GM12865 (cell line): Measurements from ENCODE around the gene NPEPL1.

ENCODE experiments used
- DNase-seq: peaks from one replicate; pipeline ENCODE4 v3.0.0; 2010; ENCODE audit warnings: low read depth
- H3K4me3 ChIP-seq: 2 replicates; pipeline ENCODE4 v1.5.1; 2011; ENCODE audit warnings: mild to moderate bottlenecking, low read depth, low read length, control low read depth
- TF ChIP-seq, protein P1 (sequence below): IDR thresholded peaks from 2 replicates; pipeline ENCODE4 v1.5.1; 2011; ENCODE audit warnings: low read length, control low read depth, low read depth, inconsistent platforms; ENCODE audit not compliant: insufficient read depth; ENCODE audit errors: missing control alignments

The NPEPL1 gene

DNA sequence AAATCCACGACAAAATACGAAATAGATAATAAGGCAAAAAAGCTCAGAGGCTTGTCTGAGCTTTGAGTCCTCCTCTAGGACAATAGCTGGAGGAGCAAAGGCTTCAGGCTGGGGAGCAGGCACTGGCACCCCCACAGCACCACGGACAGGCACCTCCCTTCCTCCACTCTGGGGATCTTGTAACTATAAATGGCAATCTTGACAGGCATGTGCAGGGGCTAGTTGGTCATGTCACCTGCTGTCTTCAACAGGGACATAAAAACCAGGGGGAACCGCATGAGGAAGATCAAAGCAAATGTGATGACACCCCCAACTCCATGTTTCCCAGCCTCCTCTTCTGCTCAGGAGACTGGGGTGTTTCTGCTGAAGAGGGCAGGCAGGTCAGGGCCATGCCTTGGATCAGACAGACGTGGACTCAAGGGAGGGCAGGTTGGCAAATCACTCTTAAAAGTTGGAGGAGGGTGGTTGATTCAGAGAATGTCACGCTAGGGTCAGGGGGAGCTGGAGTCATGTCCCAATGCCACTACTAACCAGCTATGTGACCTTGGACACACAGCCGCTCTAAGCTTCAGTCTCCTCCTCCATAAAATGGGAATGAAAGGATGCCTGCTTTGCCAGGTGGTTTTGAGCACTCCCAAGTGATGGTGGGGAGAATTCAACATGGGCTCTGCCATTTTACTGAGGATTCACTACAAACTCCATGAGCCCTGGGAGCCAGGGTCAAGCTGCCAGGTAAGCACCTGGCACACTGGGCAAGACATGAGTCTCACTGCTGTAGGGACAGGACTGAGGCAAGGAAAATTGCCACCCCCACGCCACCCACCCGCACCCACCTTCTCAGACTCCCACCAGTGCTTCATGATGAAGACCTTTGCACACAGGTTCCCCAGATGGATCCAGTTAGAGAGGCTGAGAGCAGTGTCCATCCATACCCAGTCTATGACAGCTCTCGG is 48.0 kb downstream of the NPEPL1 start:
- TF ChIP-seq, protein P1, sequence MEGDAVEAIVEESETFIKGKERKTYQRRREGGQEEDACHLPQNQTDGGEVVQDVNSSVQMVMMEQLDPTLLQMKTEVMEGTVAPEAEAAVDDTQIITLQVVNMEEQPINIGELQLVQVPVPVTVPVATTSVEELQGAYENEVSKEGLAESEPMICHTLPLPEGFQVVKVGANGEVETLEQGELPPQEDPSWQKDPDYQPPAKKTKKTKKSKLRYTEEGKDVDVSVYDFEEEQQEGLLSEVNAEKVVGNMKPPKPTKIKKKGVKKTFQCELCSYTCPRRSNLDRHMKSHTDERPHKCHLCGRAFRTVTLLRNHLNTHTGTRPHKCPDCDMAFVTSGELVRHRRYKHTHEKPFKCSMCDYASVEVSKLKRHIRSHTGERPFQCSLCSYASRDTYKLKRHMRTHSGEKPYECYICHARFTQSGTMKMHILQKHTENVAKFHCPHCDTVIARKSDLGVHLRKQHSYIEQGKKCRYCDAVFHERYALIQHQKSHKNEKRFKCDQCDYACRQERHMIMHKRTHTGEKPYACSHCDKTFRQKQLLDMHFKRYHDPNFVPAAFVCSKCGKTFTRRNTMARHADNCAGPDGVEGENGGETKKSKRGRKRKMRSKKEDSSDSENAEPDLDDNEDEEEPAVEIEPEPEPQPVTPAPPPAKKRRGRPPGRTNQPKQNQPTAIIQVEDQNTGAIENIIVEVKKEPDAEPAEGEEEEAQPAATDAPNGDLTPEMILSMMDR = no peak

DNA sequence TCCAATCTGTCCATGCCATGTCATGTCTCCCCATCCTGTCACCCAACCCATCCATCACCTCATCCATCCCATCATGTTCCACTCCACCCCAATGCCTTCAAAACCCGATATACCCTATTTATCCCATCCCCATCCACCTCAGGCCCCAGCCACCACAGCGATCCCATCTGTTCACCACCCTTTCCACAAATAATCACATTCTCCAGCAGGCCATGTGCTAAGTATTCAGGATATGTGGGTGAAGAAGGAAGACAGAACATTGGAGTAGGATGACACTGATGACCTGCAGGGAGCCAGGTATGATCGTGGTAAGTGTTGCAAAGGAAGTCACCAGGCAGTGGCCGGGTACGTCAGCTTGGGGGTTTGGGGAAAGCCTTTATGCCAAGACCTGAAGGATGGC is 48.8 kb downstream of the NPEPL1 start:
- H3K4me3 ChIP-seq = no peak overlapping the region
- no peak for DNase-seq

More for the DNA sequence above, 48.0 kb downstream of the NPEPL1 start:
- DNase-seq = no peak
- H3K4me3 ChIP-seq = no peak overlapping the region

DNA sequence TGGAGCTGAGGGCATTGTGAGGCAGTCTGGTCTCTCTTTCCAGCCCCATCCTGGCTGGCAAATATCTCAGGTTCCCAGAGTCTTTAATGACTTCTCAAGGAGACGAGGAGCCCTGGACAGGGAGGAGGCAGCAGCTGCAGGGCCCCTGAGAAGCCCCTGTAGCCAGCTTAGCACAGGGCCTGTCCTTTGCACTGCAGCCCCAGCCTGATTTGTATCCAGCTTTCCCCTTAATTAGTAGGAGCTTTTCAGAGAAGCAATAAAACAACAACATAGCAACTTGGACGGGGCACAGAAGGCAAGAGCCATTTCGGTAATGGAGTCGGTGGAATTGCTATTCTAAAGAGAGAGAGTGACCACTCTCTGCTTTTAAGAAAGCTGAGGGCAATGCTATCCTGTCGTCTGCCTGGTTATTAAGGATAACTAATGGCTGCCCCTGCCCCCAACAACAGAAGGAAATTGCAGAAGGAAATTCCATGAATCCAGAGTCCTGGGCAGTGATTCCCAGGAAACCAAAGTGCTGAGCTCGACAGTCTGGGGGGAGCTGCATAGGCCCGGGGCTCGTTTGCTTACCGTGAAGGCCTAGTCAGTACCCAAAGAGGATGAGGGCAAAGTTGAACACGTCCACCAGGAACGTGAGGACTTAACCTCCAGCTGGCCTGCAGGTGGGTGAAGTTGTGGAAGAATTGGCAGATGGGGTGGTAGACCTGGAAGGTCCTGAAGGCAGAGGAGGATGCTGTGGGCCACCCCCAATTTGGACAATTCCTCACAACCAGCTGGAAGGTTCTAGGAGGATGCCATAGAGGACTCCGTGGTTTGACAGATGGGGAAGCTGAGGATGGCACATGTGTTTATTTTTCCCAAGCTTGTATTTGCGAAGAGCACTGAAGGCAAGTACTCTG is 50.3 kb downstream of the NPEPL1 start:
- no peak for DNase-seq
- TF ChIP-seq, protein P1 = no peak
- H3K4me3 ChIP-seq = no peak overlapping the region

More for the DNA sequence above, 48.8 kb downstream of the NPEPL1 start:
- TF ChIP-seq, protein P1 = no peak

DNA sequence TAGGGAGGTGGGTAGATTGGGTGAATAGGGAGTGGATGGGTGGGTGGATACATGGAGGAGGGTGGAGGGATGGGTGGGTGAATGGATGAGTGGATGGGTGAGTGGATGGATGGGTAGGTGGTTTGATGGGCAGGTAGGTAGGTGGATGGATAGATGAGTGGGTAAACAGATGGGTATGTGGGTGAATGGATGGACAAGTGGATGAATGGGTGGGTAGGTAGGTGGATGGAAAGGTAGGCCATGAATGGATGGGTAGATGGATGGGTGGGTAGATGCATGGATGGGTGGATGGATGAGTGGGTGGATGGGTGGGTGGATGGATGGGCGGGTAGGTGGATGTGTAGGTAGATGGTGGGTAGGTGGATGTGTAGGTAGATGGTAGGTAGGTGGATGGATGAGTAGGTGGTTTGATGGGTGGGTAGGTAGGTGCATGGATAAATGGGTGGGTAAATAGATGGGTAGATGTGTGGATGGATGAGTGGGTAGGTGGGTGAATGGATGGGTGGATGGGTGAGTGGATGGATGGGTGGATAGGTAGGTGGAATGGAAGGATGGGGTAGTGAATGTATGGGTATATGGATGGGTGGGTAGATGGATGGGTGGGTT is 51.4 kb downstream of the NPEPL1 start:
- no peak for DNase-seq
- TF ChIP-seq, protein P1 = no peak
- no peak overlapping the region for H3K4me3 ChIP-seq

DNA sequence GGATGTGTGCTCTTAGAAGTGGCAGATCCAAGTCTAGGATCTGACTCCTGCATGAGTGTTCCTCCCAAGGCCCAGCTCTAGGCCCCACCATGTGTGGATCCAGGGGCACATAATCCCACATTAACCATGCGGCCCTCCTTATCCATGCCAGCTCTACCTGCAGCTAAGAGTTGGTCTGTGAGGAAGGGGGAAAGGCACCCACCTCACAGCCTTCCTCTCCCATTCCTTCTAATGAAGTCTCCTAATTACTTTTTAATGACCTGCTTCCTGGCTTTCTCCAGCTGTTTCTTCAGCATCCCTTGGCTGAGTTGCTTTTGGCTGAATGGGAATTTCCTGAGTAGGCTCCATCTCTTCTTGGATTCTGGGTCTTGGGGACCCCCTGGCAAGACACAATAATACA is 52.2 kb downstream of the NPEPL1 start:
- H3K4me3 ChIP-seq = no peak overlapping the region
- no peak for DNase-seq
- TF ChIP-seq, protein P1 = no peak

DNA sequence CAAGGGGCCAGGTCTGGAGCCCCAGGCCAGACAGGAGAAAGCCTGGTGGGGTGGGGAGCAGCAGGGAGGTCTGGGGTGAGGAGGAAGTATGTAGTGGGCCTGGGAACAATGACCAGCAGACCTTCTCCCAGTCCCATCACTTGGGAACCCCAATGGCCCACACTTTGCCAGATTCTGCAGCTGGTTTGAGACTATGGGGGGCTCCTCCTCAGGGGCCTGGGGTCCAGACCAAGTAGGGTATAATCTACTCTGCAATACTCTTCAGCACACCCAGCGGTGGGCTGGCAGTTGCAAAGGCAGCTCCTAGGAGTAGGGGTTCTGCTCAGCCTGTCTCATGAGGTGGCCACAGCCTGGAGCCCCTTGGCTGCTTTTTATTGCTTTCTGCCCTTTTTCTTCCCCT is 52.8 kb downstream of the NPEPL1 start:
- DNase-seq = no peak
- TF ChIP-seq, protein P1 = no peak
- H3K4me3 ChIP-seq = no peak overlapping the region
